Sigmoid colon (tissue), 4 donors: ENCODE results near the gene RSL1D1.

ENCODE experiments used
- CTCF ChIP-seq, 4 experiments: fragments of 450-650 bp in 3 of 4; fragments of 200-600 bp in 1 of 4; IDR thresholded peaks; one replicate each; pipeline ENCODE4 v1.5.1; 2016 to 2019; ENCODE audit warnings: antibody characterized with exemption in 4 of 4, mild to moderate bottlenecking in 3 of 4, moderate library complexity in 2 of 4
- POLR2AphosphoS5 ChIP-seq, 4 donors: sonication (generic); formaldehyde crosslinking; IDR thresholded peaks; one replicate each; pipeline ENCODE4 v1.6.1; 2017; ENCODE audit warnings: antibody characterized with exemption in 4 of 4

GRCh38 chr16:11848842-11849241, 2.5 kb downstream of the RSL1D1 start:
- TF ChIP-seq CTCF (IDR thresholded peaks at IDR 0.05) (no peak), POLR2AphosphoS5 (IDR thresholded peaks at IDR 0.05) (no peak)
